Measurements from ENCODE around the gene CTNNA2.

Gene CTNNA2

DNA sequence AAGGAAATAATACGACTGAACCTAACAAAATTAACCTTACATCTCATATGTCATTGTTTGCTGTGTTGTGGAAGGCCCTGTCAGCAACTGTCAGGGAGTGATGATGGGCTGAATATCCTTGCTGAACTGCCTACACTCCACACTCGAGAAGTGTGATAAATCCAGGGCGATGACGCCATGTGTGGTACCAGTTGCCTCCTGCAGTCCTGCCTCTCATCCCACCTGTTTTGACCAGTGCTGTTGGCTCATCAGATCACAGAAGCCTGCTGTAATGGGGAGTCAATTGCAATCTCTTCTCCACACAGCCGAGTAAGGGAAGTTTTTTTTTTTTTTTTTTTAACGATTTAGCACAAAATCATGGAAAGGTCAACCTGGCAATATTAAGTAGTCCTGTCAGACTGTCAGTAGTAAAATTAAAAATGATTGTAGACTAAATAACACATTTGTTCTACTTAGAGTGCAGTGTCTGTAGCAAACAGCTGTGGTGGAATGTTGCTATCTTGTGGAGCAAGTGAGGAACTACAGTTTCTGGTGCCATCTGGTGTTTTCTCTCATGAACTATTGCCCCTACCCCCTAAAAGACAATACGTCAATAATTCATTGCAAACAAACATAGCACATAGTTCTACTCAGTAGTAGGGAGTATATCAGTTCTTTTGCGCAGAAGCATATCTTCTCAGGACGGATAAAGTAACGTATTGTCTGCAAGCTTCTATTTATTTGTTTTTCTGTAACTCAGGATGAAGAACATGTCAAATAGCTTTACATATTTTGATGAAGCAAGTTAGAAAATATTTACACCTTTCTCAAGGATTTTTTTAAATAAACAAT, 347.6 kb downstream of the CTNNA2 start:
- DNase-seq = no peak

DNA sequence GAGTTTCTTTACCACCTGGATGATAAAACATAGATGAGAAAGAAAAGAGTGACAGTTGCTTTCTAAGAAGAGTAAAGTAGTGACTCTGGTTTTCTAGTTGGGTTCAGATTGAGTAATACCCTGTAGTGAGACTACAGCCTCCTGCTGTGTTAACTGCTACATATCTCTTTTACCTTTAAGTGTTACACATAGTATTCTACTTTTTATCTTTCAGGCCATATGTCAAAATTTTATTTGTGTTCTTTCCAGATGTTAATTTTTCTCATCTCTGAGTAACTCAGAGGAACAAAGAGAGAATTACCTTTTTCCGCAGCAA, 348.2 kb downstream of the CTNNA2 start:
- DNase-seq = no peak

- no peak for DNase-seq
Observed at GRCh38 chr2:79862756-79863155, 349.9 kb downstream of the CTNNA2 start.

DNA sequence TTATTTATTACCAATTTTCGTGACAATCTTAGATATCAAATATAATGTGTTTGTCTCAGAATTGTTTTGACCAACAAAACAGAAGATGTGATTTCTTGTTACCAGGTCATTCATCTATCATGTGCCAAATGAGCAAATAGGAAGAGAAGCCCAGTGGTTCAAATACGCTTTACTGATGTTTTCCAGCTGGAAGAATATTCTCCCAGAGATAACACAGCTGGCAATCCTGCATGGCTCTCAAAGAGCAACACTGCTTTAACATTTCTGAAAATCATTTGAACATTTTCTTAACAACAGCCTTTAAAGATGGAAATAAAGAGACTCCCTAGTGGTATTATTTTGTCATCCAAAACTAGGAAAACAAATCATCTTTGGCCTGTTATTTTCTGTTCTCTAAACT, 359.8 kb downstream of the CTNNA2 start:
- no peak for DNase-seq

DNA sequence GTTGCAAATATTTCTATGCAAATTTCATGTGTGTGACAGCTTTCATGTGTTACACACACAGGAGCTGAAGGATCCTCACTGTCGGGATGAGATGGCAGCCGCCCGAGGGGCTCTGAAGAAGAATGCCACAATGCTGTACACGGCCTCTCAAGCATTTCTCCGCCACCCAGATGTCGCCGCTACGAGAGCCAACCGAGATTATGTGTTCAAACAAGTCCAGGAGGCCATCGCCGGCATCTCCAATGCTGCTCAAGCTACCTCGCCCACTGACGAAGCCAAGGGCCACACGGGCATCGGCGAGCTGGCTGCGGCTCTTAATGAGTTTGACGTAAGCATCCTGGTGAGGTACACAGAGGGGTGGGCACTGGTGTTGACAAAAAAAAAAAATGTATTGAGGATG, 361.2 kb downstream of the CTNNA2 start:
- no peak for DNase-seq

- no peak for DNase-seq
Observed at GRCh38 chr2:79876430-79876829, 363.6 kb downstream of the CTNNA2 start.

DNA sequence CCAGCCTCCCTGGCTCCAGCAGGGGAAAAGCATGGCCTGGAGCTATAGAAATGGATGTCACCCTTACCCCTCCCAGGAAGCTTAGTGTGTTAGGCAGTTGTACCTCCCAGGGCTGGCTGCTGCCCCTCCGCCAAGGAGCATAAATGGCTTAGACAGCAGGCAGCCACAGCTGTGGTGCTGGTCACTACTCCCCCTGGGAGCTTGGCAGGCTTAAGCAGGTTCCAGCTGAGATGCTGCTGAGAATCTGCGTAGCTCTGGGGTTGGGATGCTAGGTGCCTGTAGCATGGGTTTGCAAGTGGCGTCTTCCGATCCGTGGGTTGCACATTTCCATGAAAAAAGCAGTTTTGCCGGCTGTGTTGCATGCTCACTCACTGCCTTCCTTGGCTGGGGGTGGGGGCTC, 369.7 kb downstream of the CTNNA2 start:
- no peak for DNase-seq

GRCh38 chr2:79887747-79888374, 375.0 kb downstream of the CTNNA2 start:
- DNase-seq = peak; percentile 31

- DNase-seq = no peak
Observed at GRCh38 chr2:79892123-79892522, 379.3 kb downstream of the CTNNA2 start.

DNA sequence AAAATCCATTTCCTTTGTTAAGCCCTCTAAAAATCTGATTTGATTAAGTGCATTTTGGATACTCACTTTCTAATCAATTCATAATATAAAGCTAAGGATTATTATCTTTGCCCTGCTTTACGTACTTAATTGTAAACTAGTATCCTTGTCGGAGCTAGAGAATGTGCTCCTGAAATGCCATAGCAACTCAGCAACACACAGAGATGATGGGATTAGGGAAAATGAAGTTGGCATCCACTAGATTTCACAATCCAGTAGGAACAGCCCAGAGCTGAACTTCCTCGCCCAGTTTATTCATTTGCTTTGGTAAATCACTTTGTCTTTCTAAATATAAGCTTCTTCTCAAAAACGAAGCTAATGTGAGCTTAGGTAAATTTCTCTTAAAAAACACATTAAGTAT, 386.3 kb downstream of the CTNNA2 start:
- DNase-seq = no peak

DNA sequence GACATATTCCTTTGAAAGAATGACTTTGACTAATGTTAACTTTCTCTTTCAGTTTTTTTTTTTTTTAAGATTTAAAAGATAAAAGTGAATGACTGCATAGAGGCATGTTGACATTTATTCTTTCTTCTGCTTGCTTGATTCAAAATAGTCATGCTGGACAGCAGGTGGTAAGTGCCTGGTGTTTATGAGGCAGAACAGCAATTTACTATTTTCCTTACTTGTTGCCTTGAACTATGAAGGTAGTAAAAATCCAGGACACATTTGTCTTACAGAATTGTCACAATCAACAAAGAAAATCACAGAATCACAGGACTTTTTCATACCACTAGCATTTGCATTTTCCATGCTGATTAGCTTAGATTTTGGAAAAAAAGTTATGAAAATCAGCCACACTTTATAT, 388.3 kb downstream of the CTNNA2 start:
- DNase-seq = no peak

DNA sequence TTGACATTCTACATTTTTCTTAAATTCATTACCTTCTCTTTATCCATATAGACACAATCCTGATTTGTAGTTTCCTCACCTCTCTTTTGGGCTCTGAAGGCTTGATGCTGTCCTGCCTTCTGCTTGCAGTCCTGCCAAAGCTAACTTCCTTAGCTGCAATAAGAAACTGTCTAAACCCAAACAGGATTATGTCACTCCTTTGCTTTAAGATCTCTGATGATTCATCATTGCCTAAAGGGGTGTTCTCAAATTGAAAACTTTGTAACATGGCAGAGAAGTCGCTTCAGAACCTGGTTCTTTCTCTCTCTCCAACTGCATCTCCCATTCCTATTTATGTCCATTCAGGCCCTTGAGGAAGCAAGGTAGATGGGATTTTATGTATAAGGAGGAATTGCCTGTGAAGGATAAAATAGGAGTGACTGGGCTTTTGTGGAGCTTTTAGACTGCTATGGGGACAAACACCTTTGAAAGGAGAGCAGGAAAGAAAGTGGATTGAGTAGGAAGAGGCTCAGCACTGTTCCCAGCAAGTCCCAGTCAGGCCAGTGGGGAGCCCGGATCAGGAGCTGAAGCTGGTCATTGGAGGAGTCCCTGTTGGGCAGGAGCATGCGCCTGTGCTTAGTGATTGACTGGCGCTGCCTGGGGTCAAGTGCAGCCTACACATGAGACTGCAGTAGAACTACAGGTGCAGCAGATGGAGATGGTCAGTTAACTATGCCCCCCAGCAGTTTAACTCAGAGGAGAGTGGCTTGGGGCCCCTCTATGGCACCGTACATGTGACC, 390.6 kb downstream of the CTNNA2 start:
- no peak for DNase-seq

GRCh38 chr2:79906139-79906890, 393.5 kb downstream of the CTNNA2 start:
- DNase-seq = no peak

GRCh38 chr2:79909521-79909920, 396.7 kb downstream of the CTNNA2 start:
- no peak for DNase-seq

DNA sequence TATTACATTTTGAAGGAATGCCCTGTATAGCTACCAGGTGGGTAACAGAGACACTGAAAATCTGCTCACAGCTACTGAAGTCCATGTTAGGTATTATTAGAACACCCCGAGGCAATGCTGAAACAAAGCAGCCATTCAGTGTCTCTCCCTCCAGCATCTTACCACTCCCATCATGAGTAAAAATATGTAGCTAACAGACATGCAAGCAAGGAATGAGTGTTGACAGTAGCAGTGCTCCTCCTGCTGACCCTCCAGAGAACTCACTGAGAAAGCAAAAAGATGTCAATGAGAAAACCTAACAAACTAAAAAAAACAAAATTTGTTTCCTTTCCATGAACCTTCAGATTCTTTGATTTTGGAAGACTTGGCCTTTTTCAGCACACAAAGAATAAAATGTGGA, 397.8 kb downstream of the CTNNA2 start:
- DNase-seq = no peak

- DNase-seq = no peak
Observed at GRCh38 chr2:79915455-79915854, 402.6 kb downstream of the CTNNA2 start.

- DNase-seq = no peak
Observed at GRCh38 chr2:79916285-79916684, 403.4 kb downstream of the CTNNA2 start.

- DNase-seq = no peak
Observed at GRCh38 chr2:79920512-79921076, 407.7 kb downstream of the CTNNA2 start.

- DNase-seq = no peak
Observed at GRCh38 chr2:79929624-79930023, 416.8 kb downstream of the CTNNA2 start.

- no peak for DNase-seq
Observed at GRCh38 chr2:79935046-79935732, 422.3 kb downstream of the CTNNA2 start.

DNA sequence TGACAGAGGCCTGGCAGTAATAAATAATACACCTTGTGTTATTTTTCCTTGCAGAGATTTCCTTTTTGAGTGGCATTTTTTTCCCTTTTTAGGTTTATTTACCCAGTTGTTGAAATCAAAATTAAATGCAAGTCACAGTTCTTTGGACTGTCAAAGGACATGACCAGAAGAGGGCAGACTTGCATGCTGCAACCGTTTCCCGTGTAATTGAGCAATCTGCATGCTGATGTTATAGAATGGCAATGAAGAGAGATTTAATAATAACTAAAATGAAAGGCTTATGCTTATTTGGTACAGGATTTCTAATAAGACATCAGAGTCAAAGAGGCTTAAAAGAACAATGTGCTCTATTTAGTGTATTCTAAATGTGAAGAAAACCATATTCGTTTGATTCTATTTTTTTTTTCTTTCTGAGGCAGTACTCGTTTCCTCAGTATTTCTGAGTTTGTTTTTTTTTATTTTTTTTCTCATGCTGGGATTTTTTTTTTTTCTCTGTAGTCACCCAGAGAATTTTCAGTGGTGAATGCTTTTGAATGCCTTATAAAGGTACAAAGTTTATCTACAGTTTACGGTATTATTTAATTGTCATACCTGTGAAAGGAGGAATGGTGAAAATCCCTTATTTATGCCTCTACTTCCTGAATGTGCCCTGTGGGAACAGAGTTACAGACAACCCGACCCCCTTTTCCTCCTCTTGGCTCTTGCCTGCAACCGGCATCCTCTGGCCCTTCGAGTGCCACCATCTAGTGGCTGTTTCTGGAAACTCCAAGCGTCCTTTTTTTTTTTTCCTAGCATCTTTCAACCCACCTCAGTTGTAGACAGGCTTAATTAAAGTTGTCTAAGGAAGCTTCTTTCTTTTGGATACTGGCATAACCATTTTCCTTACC, 423.2 kb downstream of the CTNNA2 start:
- peak; percentile 58 for DNase-seq
